SK-N-SH (cell line): ENCODE data around the gene HOPX. TPM values are rescaled to one million over a fixed set of nuclear protein-coding genes. Genes with fewer than 3 reads are reported as not detected.

Source experiments
- CTCF ChIA-PET: fragments of 300-600, 350-600 bp; formaldehyde crosslinking; extraction: SDS; loops from one replicate; lab custom pipeline; 2021; lab: Yijun Ruan, JAX
- POLR2A ChIA-PET: fragments of 350-600 bp; sonication (Branson Sonifier 250); formaldehyde crosslinking; extraction: SDS; loops from one replicate; lab custom pipeline; 2020; ENCODE audit warnings: antibody characterized with exemption, inconsistent platforms; lab: Yijun Ruan, JAX
- DNase-seq: peaks from one replicate; pipeline ENCODE4 v3.0.0; 2012
- H2AFZ ChIP-seq: fragments of 200-600 bp; sonication (generic); 2 replicates; pipeline ENCODE4 v1.8.1; 2016; ENCODE audit warnings: antibody characterized with exemption, mild to moderate bottlenecking, low read depth
- H3F3A ChIP-seq: fragments of 200-600 bp; sonication (generic); replicated peaks from 2 replicates; pipeline ENCODE3; 2016; ENCODE audit warnings: antibody characterized with exemption, mild to moderate bottlenecking; ENCODE audit not compliant: insufficient read depth
- H3K27ac ChIP-seq, 2 experiments: fragments of 200-500 bp in 1 of 2; fragments of 200-600 bp in 1 of 2; sonication (Bioruptor generic) in 1 of 2; sonication (generic), shearing (Covaris generic) in 1 of 2; 2 replicates each; pipeline versions ENCODE4 v1.5.1 to v1.6.1; 2014 to 2016; ENCODE audit warnings: low read depth in 2 of 2, inconsistent platforms in 1 of 2, low read length in 1 of 2, mild to moderate bottlenecking in 1 of 2, mixed read lengths in 1 of 2
- H3K27me3 ChIP-seq: fragments of 200-600 bp; sonication (generic), shearing (Covaris generic); 2 replicates; pipeline ENCODE4 v1.6.1; 2016; ENCODE audit warnings: mixed run types; ENCODE audit not compliant: insufficient read depth
- H3K36me3 ChIP-seq, 2 experiments: fragments of 200-500 bp in 1 of 2; fragments of 200-600 bp in 1 of 2; sonication (Bioruptor generic) in 1 of 2; sonication (generic) in 1 of 2; replicated peaks in 1 of 2; 2 replicates each; pipeline versions ENCODE3 to v1.5.1; 2014 to 2016; ENCODE audit warnings: low read length in 1 of 2, mild to moderate bottlenecking in 1 of 2; ENCODE audit not compliant: insufficient read depth in 2 of 2, control insufficient read depth in 1 of 2
- H3K4me1 ChIP-seq, 2 experiments: fragments of 200-500 bp in 1 of 2; fragments of 200-600 bp in 1 of 2; sonication (Bioruptor generic) in 1 of 2; sonication (generic), shearing (Covaris generic) in 1 of 2; 2 replicates each; pipeline versions ENCODE4 v1.5.1 to v1.6.1; 2014 to 2016; ENCODE audit warnings: low read depth in 1 of 2, low read length in 1 of 2, mixed run types in 1 of 2; ENCODE audit not compliant: insufficient read depth in 2 of 2, control insufficient read depth in 1 of 2
- H3K4me2 ChIP-seq: fragments of 200-600 bp; sonication (generic), shearing (Covaris generic); 2 replicates; pipeline ENCODE4 v1.6.1; 2017; ENCODE audit warnings: mixed run types
- H3K4me3 ChIP-seq, 2 experiments: fragments of 200-500 bp in 1 of 2; fragments of 200-600 bp in 1 of 2; sonication (Bioruptor generic) in 1 of 2; sonication (generic), shearing (Covaris generic) in 1 of 2; 2 replicates each; pipeline versions ENCODE4 v1.5.1 to v1.8.1; 2014 to 2016; ENCODE audit warnings: low read depth in 2 of 2, inconsistent platforms in 1 of 2, low read length in 1 of 2, mild to moderate bottlenecking in 1 of 2, mixed read lengths in 1 of 2, moderate library complexity in 1 of 2
- H3K79me2 ChIP-seq: fragments of 200-600 bp; sonication (generic); 2 replicates; pipeline ENCODE4 v1.8.1; 2017; ENCODE audit warnings: mild to moderate bottlenecking; ENCODE audit not compliant: insufficient read depth
- H3K9ac ChIP-seq: fragments of 200-600 bp; sonication (generic); 2 replicates; pipeline ENCODE4 v1.6.1; 2017; ENCODE audit warnings: mixed run types
- H3K9me2 ChIP-seq: fragments of 200-600 bp; sonication (generic); 2 replicates; pipeline ENCODE4 v1.6.1; 2017; ENCODE audit warnings: mixed run types
- H3K9me3 ChIP-seq: fragments of 200-600 bp; sonication (generic); 2 replicates; pipeline ENCODE4 v1.6.1; 2017; ENCODE audit warnings: mixed run types, mild to moderate bottlenecking, moderate library complexity
- H4K20me1 ChIP-seq: fragments of 200-600 bp; sonication (generic); 2 replicates; pipeline ENCODE4 v1.6.1; 2017; ENCODE audit warnings: mild to moderate bottlenecking, mixed run types; ENCODE audit not compliant: insufficient read depth
- CHD2 ChIP-seq: fragments of 150-350 bp; IDR thresholded peaks from 2 replicates; pipeline ENCODE4 v1.6.1; 2018; ENCODE audit warnings: low read length; ENCODE audit not compliant: partially characterized antibody
- EZH2phosphoT487 ChIP-seq: fragments of 200-600 bp; sonication (generic); IDR thresholded peaks from 2 replicates; pipeline ENCODE4 v1.6.1; 2017; ENCODE audit warnings: low read depth, mixed run types, mild to moderate bottlenecking, antibody characterized with exemption, moderate library complexity, borderline replicate concordance
- FOSL2 ChIP-seq: IDR thresholded peaks from 2 replicates; pipeline ENCODE4 v1.4.0; 2012; ENCODE audit warnings: low read depth, mild to moderate bottlenecking, moderate library complexity, borderline replicate concordance
- FOXM1 ChIP-seq: IDR thresholded peaks from 2 replicates; pipeline ENCODE4 v1.4.0; 2012; ENCODE audit warnings: low read depth, mild to moderate bottlenecking
- GABPA ChIP-seq: IDR thresholded peaks from 2 replicates; pipeline ENCODE4 v1.4.0; 2012; ENCODE audit warnings: low read depth, mild to moderate bottlenecking
- GATA2 ChIP-seq: sonication (generic); formaldehyde crosslinking; IDR thresholded peaks from 2 replicates; pipeline ENCODE4 v1.5.0; 2020; ENCODE audit warnings: mild to moderate bottlenecking, missing genetic modification reagents
- IRF3 ChIP-seq: fragments of 150-350 bp; IDR thresholded peaks from 2 replicates; pipeline ENCODE4 v1.6.1; 2016; ENCODE audit warnings: mild to moderate bottlenecking, low read depth, low read length
- MAX ChIP-seq: IDR thresholded peaks from 2 replicates; pipeline ENCODE4 v1.4.0; 2012; ENCODE audit warnings: low read depth
- MEF2A ChIP-seq: IDR thresholded peaks from 2 replicates; pipeline ENCODE4 v1.4.0; 2012; ENCODE audit warnings: low read depth, borderline replicate concordance
- MXI1 ChIP-seq: IDR thresholded peaks from 2 replicates; pipeline ENCODE4 v1.6.1; 2012; ENCODE audit warnings: mild to moderate bottlenecking, low read depth, low read length, improper control_type of control experiment
- NFIC ChIP-seq: IDR thresholded peaks from 2 replicates; pipeline ENCODE4 v1.4.0; 2012; ENCODE audit warnings: borderline replicate concordance
- POLR2AphosphoS5 ChIP-seq: IDR thresholded peaks from 2 replicates; pipeline ENCODE4 v1.6.1; 2012; ENCODE audit warnings: low read depth, low read length
- RAD21 ChIP-seq: IDR thresholded peaks from 2 replicates; pipeline ENCODE4 v1.6.1; 2012; ENCODE audit warnings: mild to moderate bottlenecking, low read length
- RCOR1 ChIP-seq: fragments of 150-350 bp; IDR thresholded peaks from 2 replicates; pipeline ENCODE4 v1.6.1; 2017; ENCODE audit warnings: antibody characterized with exemption, low read length
- REST ChIP-seq: IDR thresholded peaks from 2 replicates; pipeline ENCODE4 v1.6.1; 2012; ENCODE audit warnings: mild to moderate bottlenecking, low read depth, low read length, moderate library complexity
- RFX5 ChIP-seq: IDR thresholded peaks from 2 replicates; pipeline ENCODE4 v1.6.1; 2012; ENCODE audit warnings: mild to moderate bottlenecking, improper control_type of control experiment, low read length
- SIN3A ChIP-seq: IDR thresholded peaks from 2 replicates; pipeline ENCODE4 v1.6.1; 2012; ENCODE audit warnings: low read depth, mild to moderate bottlenecking, low read length, moderate library complexity, borderline replicate concordance
- TCF12 ChIP-seq: IDR thresholded peaks from 2 replicates; pipeline ENCODE4 v1.4.0; 2012
- TEAD4 ChIP-seq: IDR thresholded peaks from 2 replicates; pipeline ENCODE4 v1.4.0; 2012; ENCODE audit warnings: mild to moderate bottlenecking, borderline replicate concordance; ENCODE audit not compliant: insufficient read depth
- YY1 ChIP-seq: IDR thresholded peaks from 2 replicates; pipeline ENCODE4 v1.4.0; 2012; ENCODE audit warnings: low read depth, mild to moderate bottlenecking
- ZBTB33 ChIP-seq: IDR thresholded peaks from 2 replicates; pipeline ENCODE4 v1.4.0; 2012; ENCODE audit warnings: low read depth, borderline replicate concordance
- whole genome bisulfite sequencing: methylation state at CpG from one replicate; pipeline ENCODE4 v1.1.6; 2017; ENCODE audit warnings: low lambda C conversion rate; 5-methylcytosine and 5-hydroxymethylcytosine counted together
- polyA plus RNA-seq, 3 experiments: library from polyadenylated mRNA; depleted of rRNA; stranded (reverse); fragments of >200 nt; gene quantifications; 2 replicates each; pipeline ENCODE4 v1.2.3, GENCODE V29; 2012

Gene HOPX
- polyA plus RNA-seq, 1 of the 3 experiments (the other 2 are of a cell fraction): 0.05 TPM

GRCh38 chr4:56703378-56703777 is 22.3 kb upstream of the HOPX start:
- no peak overlapping the region for H3K9ac ChIP-seq
- H3K36me3 ChIP-seq: no peaks in the 10 kb centered on the region
- H3K9me3 ChIP-seq: no peaks in the 10 kb centered on the region
- TF ChIP-seq EZH2phosphoT487 (no peak), SIN3A (no peak), POLR2AphosphoS5 (no peak), MXI1 (no peak), GABPA (no peak), RFX5 (no peak), RCOR1 (no peak), ZBTB33 (no peak), FOXM1 (no peak), RAD21 (no peak)
- no peaks in the 10 kb centered on the region for H3K9me2 ChIP-seq
- CTCF ChIA-PET: no interaction called here
- 58% methylated on average over 5 of the region's 5 CpGs for WGBS
- no peak overlapping the region for H2AFZ ChIP-seq
- H3K4me2 ChIP-seq: no peak overlapping the region
- POLR2A ChIA-PET: no interaction called here
- no peak for DNase-seq
- no peaks in the 10 kb centered on the region for H3K79me2 ChIP-seq
- H3K27ac ChIP-seq: no peak overlapping the region
- no peak overlapping the region for H3K4me3 ChIP-seq
- H3K27me3 ChIP-seq: no peaks in the 10 kb centered on the region
- H3K4me1 ChIP-seq: no peaks in the 10 kb centered on the region
- no peaks in the 10 kb centered on the region for H3F3A ChIP-seq
- H4K20me1 ChIP-seq: no peaks in the 10 kb centered on the region

- Histone ChIP-seq H3F3A (no peaks in the 10 kb centered on the region), H4K20me1 (no peaks in the 10 kb centered on the region), H3K9ac (no peak overlapping the region), H3K79me2 (no peaks in the 10 kb centered on the region), H3K27me3 (no peaks in the 10 kb centered on the region), H2AFZ (no peak overlapping the region), H3K36me3 (no peaks in the 10 kb centered on the region), H3K9me2 (no peaks in the 10 kb centered on the region), H3K27ac (no peak overlapping the region), H3K4me1 (no peaks in the 10 kb centered on the region), H3K4me3 (no peak overlapping the region), H3K9me3 (no peaks in the 10 kb centered on the region), H3K4me2 (no peak overlapping the region)
- 77% methylated on average over 2 of the region's 2 CpGs for WGBS
- ChIA-PET POLR2A (interaction anchor here (0.7 kb wide), 1 partner anchor 1158 kb away, joined by 3 read pairs; no protein-coding TSS in a partner anchor), CTCF (interaction anchor here (1.6 kb wide), 1 partner anchor 24 kb away, joined by 3 read pairs; no protein-coding TSS in a partner anchor)
- no peak for DNase-seq
- TF ChIP-seq MAX (no peak), MEF2A (no peak), POLR2AphosphoS5 (no peak), CHD2 (no peak), FOXM1 (no peak), TCF12 (no peak), TEAD4 (no peak), RCOR1 (no peak), SIN3A (no peak), REST (no peak), MXI1 (no peak), GATA2 (CRISPR knock-in tag) (no peak), NFIC (no peak), IRF3 (no peak), YY1 (no peak), FOSL2 (no peak)
Observed at GRCh38 chr4:56701644-56702043, 20.5 kb upstream of the HOPX start.
